Mesothelial cell of epicardium (in vitro differentiated cells): Measurements from ENCODE around the gene SMAD3. TPM values are rescaled to one million over a fixed set of nuclear protein-coding genes. Genes with fewer than 3 reads are reported as not detected.
A peak's percentile ranks its signal among the peaks of the same experiment; 100 is the strongest.

ENCODE experiments used
- DNase-seq, 2 experiments: peaks; one replicate each; pipeline ENCODE4 v3.0.0; 2021; ENCODE audit warnings: low spot score in 2 of 2; ENCODE audit not compliant: unreplicated experiment in 2 of 2
- H3K27ac Mint-ChIP-seq: 2 replicates; pipeline ENCODE4 v1.8.0; 2021; ENCODE audit warnings: mixed read lengths
- H3K27me3 Mint-ChIP-seq: 2 replicates; pipeline ENCODE4 v1.8.0; 2021; ENCODE audit warnings: low read depth, mixed read lengths
- H3K36me3 Mint-ChIP-seq: 2 replicates; pipeline ENCODE4 v1.8.0; 2021; ENCODE audit warnings: mixed read lengths
- H3K4me1 Mint-ChIP-seq: 2 replicates; pipeline ENCODE4 v1.8.0; 2021; ENCODE audit warnings: mixed read lengths
- H3K4me3 Mint-ChIP-seq: 2 replicates; pipeline ENCODE4 v1.8.0; 2021; ENCODE audit warnings: mild to moderate bottlenecking, moderate library complexity, mixed read lengths
- H3K9me3 Mint-ChIP-seq: 2 replicates; pipeline ENCODE4 v1.8.0; 2021; ENCODE audit warnings: mixed read lengths
- total RNA-seq: library from RNA; stranded (reverse); gene quantifications from 3 replicates; pipeline ENCODE4 v1.2.1, GENCODE V29; 2021
- TF ChIP-seq, protein P1 (sequence below): fragments of 200-600 bp; sonication (generic); IDR thresholded peaks from one replicate; pipeline ENCODE4 v1.5.0; 2021; ENCODE audit warnings: antibody characterized with exemption; ENCODE audit not compliant: unreplicated experiment

SMAD3 gene
- total RNA-seq, 1 donor from 2014 or later: 96.2 TPM

DNA sequence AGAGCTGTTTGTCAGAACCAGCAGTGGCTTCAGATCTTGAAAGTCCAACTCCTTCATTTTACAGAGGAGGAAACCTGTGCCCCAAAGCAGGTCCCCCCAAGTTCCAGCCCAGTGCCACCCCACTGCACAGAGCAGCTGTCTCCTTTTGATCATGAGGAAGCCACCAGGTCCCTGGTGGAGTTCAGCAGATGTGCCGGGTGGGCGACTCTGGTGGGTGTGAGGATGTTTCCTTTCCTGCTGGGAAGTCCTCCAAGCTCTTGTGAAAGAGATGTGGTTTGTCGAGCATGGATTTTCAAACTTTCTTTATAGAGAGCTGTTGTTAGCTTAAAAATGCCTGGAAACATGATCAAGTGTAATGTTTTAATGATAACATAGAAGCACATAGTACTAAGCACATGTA is 52.0 kb downstream of the SMAD3 start:
- peaks cover 3% of the 10 kb centered on the region for H3K36me3 Mint-ChIP-seq
- H3K9me3 Mint-ChIP-seq: no peaks in the 10 kb centered on the region
- no peak overlapping the region for H3K4me3 Mint-ChIP-seq
- peaks cover 61% of the 10 kb centered on the region for H3K4me1 Mint-ChIP-seq
- peak overlapping the region; percentile 36 for H3K27ac Mint-ChIP-seq
- DNase-seq: no peak
- no peaks in the 10 kb centered on the region for H3K27me3 Mint-ChIP-seq
- TF ChIP-seq, protein P1, sequence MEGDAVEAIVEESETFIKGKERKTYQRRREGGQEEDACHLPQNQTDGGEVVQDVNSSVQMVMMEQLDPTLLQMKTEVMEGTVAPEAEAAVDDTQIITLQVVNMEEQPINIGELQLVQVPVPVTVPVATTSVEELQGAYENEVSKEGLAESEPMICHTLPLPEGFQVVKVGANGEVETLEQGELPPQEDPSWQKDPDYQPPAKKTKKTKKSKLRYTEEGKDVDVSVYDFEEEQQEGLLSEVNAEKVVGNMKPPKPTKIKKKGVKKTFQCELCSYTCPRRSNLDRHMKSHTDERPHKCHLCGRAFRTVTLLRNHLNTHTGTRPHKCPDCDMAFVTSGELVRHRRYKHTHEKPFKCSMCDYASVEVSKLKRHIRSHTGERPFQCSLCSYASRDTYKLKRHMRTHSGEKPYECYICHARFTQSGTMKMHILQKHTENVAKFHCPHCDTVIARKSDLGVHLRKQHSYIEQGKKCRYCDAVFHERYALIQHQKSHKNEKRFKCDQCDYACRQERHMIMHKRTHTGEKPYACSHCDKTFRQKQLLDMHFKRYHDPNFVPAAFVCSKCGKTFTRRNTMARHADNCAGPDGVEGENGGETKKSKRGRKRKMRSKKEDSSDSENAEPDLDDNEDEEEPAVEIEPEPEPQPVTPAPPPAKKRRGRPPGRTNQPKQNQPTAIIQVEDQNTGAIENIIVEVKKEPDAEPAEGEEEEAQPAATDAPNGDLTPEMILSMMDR: no peak

DNA sequence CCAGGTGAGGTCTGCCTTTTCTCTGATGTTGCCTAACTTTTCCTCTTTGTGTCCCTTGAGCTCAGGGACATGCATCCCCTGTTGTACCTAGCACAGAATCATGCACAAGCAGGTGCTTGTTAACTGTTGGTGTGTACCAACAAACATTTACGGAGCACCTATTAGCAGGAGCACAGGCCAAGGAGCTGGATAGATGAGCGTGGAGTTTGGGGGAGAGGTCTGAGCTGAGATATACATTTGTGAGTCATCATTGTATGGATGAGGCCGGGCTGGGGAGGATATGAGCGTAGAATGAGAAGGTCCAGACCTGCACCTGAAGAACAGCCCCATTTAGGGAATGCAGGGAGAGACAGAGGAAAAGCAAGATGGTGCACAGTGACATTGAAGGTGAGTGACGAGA is 53.4 kb downstream of the SMAD3 start:
- Mint-ChIP-seq H3K4me3 (no peak overlapping the region), H3K4me1 (peaks cover 62% of the 10 kb centered on the region), H3K27ac (peak overlapping the region; percentile 97), H3K27me3 (no peaks in the 10 kb centered on the region), H3K9me3 (no peaks in the 10 kb centered on the region), H3K36me3 (peaks cover 3% of the 10 kb centered on the region)
- TF ChIP-seq, protein P1: no peak
- DNase-seq: no peak

DNA sequence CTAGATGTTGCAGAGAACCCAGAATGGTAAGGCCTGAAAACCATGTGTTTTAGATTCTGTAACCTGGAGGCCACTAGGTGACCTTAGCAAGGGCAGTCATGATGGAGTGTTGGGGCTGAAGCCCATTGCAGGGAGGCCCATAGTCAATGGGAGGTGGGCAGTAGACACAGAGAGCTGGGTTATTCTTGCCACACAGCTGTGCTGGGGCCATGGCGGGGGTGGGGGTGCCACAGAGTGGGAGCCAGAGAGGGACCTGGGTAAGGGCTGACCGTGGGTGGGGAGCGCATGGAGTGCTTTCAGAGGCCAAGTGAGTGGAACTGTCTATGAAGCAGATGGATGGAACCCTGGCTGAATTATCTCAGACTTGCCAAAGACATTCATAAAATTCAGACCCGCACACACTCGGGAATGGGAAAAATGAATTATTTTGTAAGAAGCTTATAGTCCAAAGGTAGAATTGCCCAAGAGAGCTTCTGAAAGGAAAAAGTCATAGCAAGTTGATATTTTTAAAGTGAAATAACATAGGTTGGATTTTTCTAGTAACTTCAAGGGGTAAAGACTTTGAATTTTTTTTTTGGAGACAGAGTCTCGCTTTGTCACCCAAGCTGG is 53.9 kb downstream of the SMAD3 start:
- H3K27me3 Mint-ChIP-seq: no peaks in the 10 kb centered on the region
- TF ChIP-seq, protein P1: no peak
- no peak overlapping the region for H3K4me3 Mint-ChIP-seq
- DNase-seq: no peak
- no peaks in the 10 kb centered on the region for H3K9me3 Mint-ChIP-seq
- no peaks in the 10 kb centered on the region for H3K36me3 Mint-ChIP-seq
- peaks cover 66% of the 10 kb centered on the region for H3K4me1 Mint-ChIP-seq
- peak overlapping the region; percentile 97 for H3K27ac Mint-ChIP-seq

DNA sequence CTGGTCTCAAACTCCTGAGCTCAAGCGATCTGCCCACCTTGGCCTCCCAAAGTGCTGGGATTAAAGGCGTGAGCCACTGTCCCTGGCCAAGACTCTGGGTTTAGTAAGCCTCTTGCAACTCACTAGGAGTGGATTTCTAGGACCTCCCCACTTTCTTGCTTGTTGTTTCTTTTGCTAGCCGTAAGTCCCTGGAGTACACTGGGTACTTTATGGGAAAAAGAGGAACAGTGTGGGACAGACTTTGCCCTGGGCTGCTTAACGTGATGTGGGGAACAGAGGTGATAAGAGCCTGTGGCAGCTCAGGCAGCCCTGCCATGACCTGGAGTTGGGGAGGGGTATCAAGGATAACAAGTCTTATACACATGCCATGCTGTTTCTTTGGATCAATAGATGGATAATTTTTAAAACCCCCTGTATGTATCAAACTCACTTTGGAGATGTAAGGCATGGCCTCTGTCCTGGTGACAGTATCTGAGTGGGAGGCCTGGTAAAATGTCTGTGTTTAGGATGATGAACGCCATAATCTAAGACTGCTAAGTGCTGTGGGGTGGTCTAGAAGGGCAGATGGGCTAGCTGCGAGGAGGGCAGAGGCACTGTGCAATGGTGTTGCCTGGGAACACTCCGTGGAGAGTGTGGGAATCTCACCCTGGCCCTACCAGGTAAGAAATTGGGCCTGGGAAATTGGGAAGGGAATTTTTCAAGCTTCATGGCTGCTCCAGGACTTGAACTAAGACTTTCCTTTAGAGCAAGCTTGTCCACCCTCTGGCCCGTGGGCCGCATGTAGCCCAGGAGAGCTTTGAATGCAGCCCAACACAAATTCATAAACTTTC is 54.8 kb downstream of the SMAD3 start:
- H3K27me3 Mint-ChIP-seq: no peaks in the 10 kb centered on the region
- H3K27ac Mint-ChIP-seq: peak overlapping the region; percentile 97
- no peaks in the 10 kb centered on the region for H3K36me3 Mint-ChIP-seq
- TF ChIP-seq, protein P1: no peak
- H3K4me3 Mint-ChIP-seq: peak overlapping the region; percentile 12
- peaks cover 70% of the 10 kb centered on the region for H3K4me1 Mint-ChIP-seq
- H3K9me3 Mint-ChIP-seq: no peaks in the 10 kb centered on the region
- no peak for DNase-seq

DNA sequence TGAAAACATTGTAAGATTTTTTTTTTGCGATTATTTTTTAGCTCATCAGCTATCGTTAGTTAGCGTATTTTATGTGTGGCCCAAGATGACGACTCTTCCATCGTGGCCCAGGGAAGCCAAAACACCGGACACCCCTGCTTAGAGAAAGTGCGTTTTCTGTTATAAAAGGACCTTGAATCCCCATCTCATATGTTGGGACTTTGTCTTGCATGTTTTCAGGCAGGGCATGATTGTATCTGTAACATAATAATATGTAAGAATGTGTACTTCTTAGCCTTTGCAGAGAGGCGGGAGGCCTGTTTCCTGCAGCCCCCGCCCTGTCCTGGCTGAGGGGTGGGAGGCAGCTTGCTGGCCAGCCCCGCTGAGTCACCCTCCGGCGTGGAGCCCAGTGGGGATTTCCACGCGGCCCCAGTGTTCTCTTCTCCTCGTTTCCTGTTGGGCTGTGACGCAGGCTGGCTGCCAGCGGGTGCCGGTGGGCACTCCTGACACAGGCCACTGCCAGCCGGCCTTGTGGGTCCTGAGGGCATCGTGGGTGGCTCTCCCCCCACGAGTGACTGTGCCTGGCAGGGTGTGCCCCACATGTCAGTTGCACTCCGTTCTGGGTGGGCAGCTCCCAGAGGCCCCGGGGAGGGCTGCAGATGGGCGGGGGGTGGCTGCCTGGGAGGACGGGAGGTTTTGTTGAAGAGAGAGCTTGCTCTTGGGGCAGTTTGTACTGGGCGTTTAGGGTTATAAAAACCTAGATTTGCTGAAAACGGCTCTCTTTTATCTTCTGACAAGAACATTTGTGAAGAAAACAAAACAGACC is 55.6 kb downstream of the SMAD3 start:
- Mint-ChIP-seq H3K27me3 (no peaks in the 10 kb centered on the region), H3K4me1 (peaks cover 74% of the 10 kb centered on the region), H3K36me3 (no peaks in the 10 kb centered on the region), H3K27ac (peak overlapping the region; percentile 97), H3K9me3 (no peaks in the 10 kb centered on the region), H3K4me3 (peak overlapping the region; percentile 36)
- TF ChIP-seq, protein P1: no peak
- peak; percentile 53 to 73 for DNase-seq
